ENCODE data around the gene TNFRSF12A.

TNFRSF12A gene

GRCh38 chr16:3004781-3005284, 15.3 kb upstream of the TNFRSF12A start:
- Histone ChIP-seq H3K4me3 (ENCODE audit: low read depth, low read length) (no peak overlapping the region), H3K27me3 (replicated peaks) (peaks cover 27% of the 10 kb centered on the region), H3K27ac (no peak overlapping the region), H3K36me3 (replicated peaks) (no peaks in the 10 kb centered on the region)
- no peak for TF ChIP-seq CTCF (IDR thresholded peaks at IDR 0.05; ENCODE audit: low read depth, low read length, missing control alignments)
- DNase-seq, result no peak
- in situ Hi-C loops (cut with HindIII; ENCODE audit: low pct_ligation_motif_present, low sequenced_read_pairs), result no loop called here

GRCh38 chr16:3007059-3007956, 12.9 kb upstream of the TNFRSF12A start:
- DNase-seq, result no peak
- in situ Hi-C loops (cut with HindIII; ENCODE audit: low pct_ligation_motif_present, low sequenced_read_pairs), result no loop called here
- H3K4me3 ChIP-seq (ENCODE audit: low read depth, low read length), result no peak overlapping the region
- H3K36me3 ChIP-seq (replicated peaks), result no peaks in the 10 kb centered on the region
- no peak overlapping the region for H3K27ac ChIP-seq
- H3K27me3 ChIP-seq (replicated peaks), result peaks cover 42% of the 10 kb centered on the region
- no peak for TF ChIP-seq CTCF (IDR thresholded peaks at IDR 0.05; ENCODE audit: low read depth, low read length, missing control alignments)

GRCh38 chr16:3007957-3008689, 12.0 kb upstream of the TNFRSF12A start:
- H3K27ac ChIP-seq, result no peak overlapping the region

GRCh38 chr16:3008690-3009037, 11.5 kb upstream of the TNFRSF12A start:
- no peak for TF ChIP-seq CTCF (IDR thresholded peaks at IDR 0.05; ENCODE audit: low read depth, low read length, missing control alignments)
- in situ Hi-C loops (cut with HindIII; ENCODE audit: low pct_ligation_motif_present, low sequenced_read_pairs), result no loop called here
- no peak for DNase-seq
- Histone ChIP-seq H3K36me3 (replicated peaks) (no peaks in the 10 kb centered on the region), H3K27me3 (replicated peaks) (peaks cover 55% of the 10 kb centered on the region), H3K27ac (no peak overlapping the region), H3K4me3 (ENCODE audit: low read depth, low read length) (no peak overlapping the region)

More at GRCh38 chr16:3007957-3008689, 12.0 kb upstream of the TNFRSF12A start:
- no peak for DNase-seq
- H3K36me3 ChIP-seq (replicated peaks), result no peaks in the 10 kb centered on the region
- in situ Hi-C loops (cut with HindIII; ENCODE audit: low pct_ligation_motif_present, low sequenced_read_pairs), result no loop called here
- peaks cover 50% of the 10 kb centered on the region for H3K27me3 ChIP-seq (replicated peaks)
- no peak overlapping the region for H3K4me3 ChIP-seq (ENCODE audit: low read depth, low read length)
- no peak for TF ChIP-seq CTCF (IDR thresholded peaks at IDR 0.05; ENCODE audit: low read depth, low read length, missing control alignments)

GRCh38 chr16:3009568-3010390, 10.4 kb upstream of the TNFRSF12A start:
- in situ Hi-C loops (cut with HindIII; ENCODE audit: low pct_ligation_motif_present, low sequenced_read_pairs), result no loop called here
- TF ChIP-seq CTCF (IDR thresholded peaks at IDR 0.05; ENCODE audit: low read depth, low read length, missing control alignments), result no peak
- Histone ChIP-seq H3K27me3 (replicated peaks) (peaks cover 62% of the 10 kb centered on the region), H3K27ac (no peak overlapping the region), H3K36me3 (replicated peaks) (no peaks in the 10 kb centered on the region), H3K4me3 (ENCODE audit: low read depth, low read length) (no peak overlapping the region)
- DNase-seq, result no peak
